Adrenal gland (tissue), 5 donors: ENCODE measurements around the gene DCK.

Source experiments
- CTCF ChIP-seq, 6 experiments: fragments of 450-650 bp in 4 of 6; fragments of 200-600 bp in 2 of 6; sonication (generic) in 1 of 6; IDR thresholded peaks; 1 replicate in 5 of 6; 2 replicates in 1 of 6; pipeline versions ENCODE4 v1.5.1 to v1.8.0; 2016 to 2021; ENCODE audit warnings: antibody characterized with exemption in 6 of 6, mild to moderate bottlenecking in 2 of 6, moderate library complexity in 1 of 6
- POLR2A ChIP-seq, 2 donors: fragments of 450-650 bp; IDR thresholded peaks; one replicate each; pipeline ENCODE4 v1.6.1; 2017; ENCODE audit warnings: antibody characterized with exemption in 2 of 2, mild to moderate bottlenecking in 2 of 2, moderate library complexity in 1 of 2
- donor health status: DM: no; HTN: no; CAD: no.

DNA sequence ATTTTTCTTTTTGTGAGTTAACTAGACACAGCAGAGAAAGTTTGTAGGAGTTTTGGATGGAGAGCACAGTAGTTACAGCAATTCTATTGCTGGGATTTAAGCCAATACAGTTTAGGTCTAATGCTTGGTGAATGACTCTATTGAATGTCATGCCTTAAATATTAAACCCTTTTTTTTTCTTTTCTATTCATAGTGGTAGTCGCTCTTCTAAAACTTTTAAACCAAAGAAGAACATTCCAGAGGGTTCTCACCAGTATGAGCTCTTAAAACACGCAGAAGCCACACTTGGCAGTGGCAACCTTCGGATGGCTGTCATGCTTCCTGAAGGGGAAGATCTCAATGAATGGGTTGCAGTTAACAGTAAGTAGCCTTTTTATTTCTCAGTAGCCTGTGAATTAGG is 34.8 kb upstream of the DCK start:
- TF ChIP-seq CTCF (IDR thresholded peaks at IDR 0.05) (no peak), POLR2A (IDR thresholded peaks at IDR 0.05) (no peak)
